MCF 10A (cell line): ENCODE data around the gene THAP4. TPM values are rescaled to one million over a fixed set of nuclear protein-coding genes. Genes with fewer than 3 reads are reported as not detected.

Experiments used
- BruUV-seq: library from RNA; stranded (reverse); fragments of 400-500 nt; replicated peaks from 2 replicates; lab custom pipeline; 2021; lab: Mats Ljungman, UMichigan
- CTCF ChIA-PET: fragments of 300-600 bp; sonication (Branson Sonifier 250); formaldehyde crosslinking; extraction: SDS; loops from one replicate; lab custom pipeline; 2021; ENCODE audit warnings: antibody characterized with exemption, inconsistent platforms; lab: Yijun Ruan, JAX
- POLR2A ChIA-PET: fragments of 300-600, 350-650 bp; sonication (Branson Sonifier 250); formaldehyde crosslinking; extraction: SDS; loops from one replicate; lab custom pipeline; 2020; ENCODE audit warnings: antibody characterized with exemption, inconsistent platforms; lab: Yijun Ruan, JAX
- DNase-seq: peaks from one replicate; pipeline ENCODE4 v3.0.0-alpha.2; 2018; ENCODE audit not compliant: unreplicated experiment
- H3K27ac Mint-ChIP-seq: one replicate; pipeline ENCODE4 v1.8.0; 2022; ENCODE audit warnings: mild to moderate bottlenecking, low read depth, mixed read lengths; ENCODE audit not compliant: unreplicated experiment
- H3K27me3 Mint-ChIP-seq: one replicate; pipeline ENCODE4 v1.8.0; 2022; ENCODE audit warnings: mixed read lengths; ENCODE audit not compliant: insufficient read depth, unreplicated experiment
- H3K36me3 Mint-ChIP-seq: one replicate; pipeline ENCODE4 v1.8.0; 2022; ENCODE audit warnings: mild to moderate bottlenecking, moderate library complexity, mixed read lengths; ENCODE audit not compliant: insufficient read depth, unreplicated experiment
- H3K4me1 Mint-ChIP-seq: one replicate; pipeline ENCODE4 v1.8.0; 2022; ENCODE audit warnings: mixed read lengths; ENCODE audit not compliant: insufficient read depth, unreplicated experiment
- H3K4me3 Mint-ChIP-seq: one replicate; pipeline ENCODE4 v1.8.0; 2022; ENCODE audit warnings: mild to moderate bottlenecking, moderate library complexity, mixed read lengths; ENCODE audit not compliant: unreplicated experiment
- H3K9me3 Mint-ChIP-seq: one replicate; pipeline ENCODE4 v1.8.0; 2022; ENCODE audit warnings: mixed read lengths; ENCODE audit not compliant: unreplicated experiment
- intact Hi-C: fragments of 100-400 bp; cut with micrococcal nuclease; formaldehyde crosslinking; loops from 2 replicates; pipeline ENCODE4 v1.14.1; 2022
- total RNA-seq: library from RNA; stranded (reverse); gene quantifications from 2 replicates; pipeline ENCODE4 v1.2.3, GENCODE V29; 2022
- TF ChIP-seq, protein P1 (sequence below): fragments of 200-600 bp; IDR thresholded peaks from one replicate; pipeline ENCODE4 v1.8.0; 2022; ENCODE audit warnings: antibody characterized with exemption, mild to moderate bottlenecking; ENCODE audit not compliant: unreplicated experiment

Gene THAP4
- total RNA-seq, 1 experiment from 2014 or later = 91.8 TPM

DNA sequence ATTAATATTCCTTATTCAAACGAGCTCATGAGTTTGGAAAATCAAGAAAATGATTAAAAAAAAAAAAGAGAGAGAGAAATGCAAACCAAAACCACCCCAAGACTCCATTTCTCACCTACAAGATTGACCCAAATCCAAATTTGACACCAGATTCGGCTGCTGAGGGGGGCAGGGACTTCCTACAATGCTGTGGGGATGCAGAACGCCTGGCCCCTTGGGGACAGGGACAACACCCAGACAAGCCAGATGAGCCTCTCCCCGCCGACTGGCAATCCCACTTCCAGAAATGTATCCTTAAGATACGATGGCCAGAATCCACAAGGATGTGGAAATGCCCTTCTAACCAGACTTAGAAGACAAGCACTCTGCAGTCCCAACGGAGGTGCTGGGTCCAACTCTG is 57.7 kb downstream of the THAP4 start:
- intact Hi-C loops = no loop called here
- H3K4me3 Mint-ChIP-seq = no peak overlapping the region
- TF ChIP-seq, protein P1, sequence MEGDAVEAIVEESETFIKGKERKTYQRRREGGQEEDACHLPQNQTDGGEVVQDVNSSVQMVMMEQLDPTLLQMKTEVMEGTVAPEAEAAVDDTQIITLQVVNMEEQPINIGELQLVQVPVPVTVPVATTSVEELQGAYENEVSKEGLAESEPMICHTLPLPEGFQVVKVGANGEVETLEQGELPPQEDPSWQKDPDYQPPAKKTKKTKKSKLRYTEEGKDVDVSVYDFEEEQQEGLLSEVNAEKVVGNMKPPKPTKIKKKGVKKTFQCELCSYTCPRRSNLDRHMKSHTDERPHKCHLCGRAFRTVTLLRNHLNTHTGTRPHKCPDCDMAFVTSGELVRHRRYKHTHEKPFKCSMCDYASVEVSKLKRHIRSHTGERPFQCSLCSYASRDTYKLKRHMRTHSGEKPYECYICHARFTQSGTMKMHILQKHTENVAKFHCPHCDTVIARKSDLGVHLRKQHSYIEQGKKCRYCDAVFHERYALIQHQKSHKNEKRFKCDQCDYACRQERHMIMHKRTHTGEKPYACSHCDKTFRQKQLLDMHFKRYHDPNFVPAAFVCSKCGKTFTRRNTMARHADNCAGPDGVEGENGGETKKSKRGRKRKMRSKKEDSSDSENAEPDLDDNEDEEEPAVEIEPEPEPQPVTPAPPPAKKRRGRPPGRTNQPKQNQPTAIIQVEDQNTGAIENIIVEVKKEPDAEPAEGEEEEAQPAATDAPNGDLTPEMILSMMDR = no peak
- ChIA-PET POLR2A (interaction anchor here (1.0 kb wide), 1 partner anchor 20 kb away, joined by 3 read pairs; no protein-coding TSS in a partner anchor), CTCF (no interaction called here)
- H3K27me3 Mint-ChIP-seq = no peaks in the 10 kb centered on the region
- H3K9me3 Mint-ChIP-seq = no peaks in the 10 kb centered on the region
- H3K27ac Mint-ChIP-seq = no peak overlapping the region
- peaks cover 41% of the 10 kb centered on the region for H3K36me3 Mint-ChIP-seq
- BruUV-seq = no TSS peak
- no peak for DNase-seq
- H3K4me1 Mint-ChIP-seq = no peaks in the 10 kb centered on the region

DNA sequence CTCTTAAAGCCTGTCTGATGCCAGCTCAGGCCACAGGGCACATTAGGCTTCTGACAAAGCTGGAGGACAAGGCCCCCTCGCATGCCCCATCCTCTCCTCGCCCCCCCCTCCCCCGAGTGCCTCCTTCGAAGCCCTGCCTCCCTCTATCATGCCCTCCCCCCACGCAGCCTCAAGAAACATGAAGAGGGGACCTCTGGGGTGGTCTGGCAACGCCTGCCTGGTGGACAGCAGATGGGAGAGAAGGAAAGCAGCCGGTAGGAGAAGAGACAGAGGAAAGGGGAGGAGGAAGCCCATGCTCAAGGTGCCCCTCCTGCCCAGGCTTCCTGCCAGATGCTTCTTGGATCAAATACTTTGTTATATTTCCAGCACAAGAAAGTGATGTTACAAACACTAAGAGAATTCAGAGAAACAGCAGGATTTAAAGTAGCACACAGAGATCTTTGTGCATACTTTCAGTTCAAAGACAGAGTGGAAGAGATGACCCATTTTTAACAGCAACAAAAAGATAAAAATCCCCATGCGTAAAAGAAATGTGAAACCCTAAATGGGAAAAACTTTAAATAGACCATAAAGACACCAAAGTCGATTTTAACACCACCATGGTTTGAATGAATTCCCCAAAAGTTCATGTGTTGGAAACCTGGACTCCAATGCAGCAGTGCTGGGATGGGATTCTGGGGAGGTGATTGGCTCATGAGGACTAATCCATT is 59.4 kb downstream of the THAP4 start:
- TF ChIP-seq, protein P1 = no peak
- H3K9me3 Mint-ChIP-seq = no peaks in the 10 kb centered on the region
- no peaks in the 10 kb centered on the region for H3K4me1 Mint-ChIP-seq
- DNase-seq = no peak
- no TSS peak for BruUV-seq
- ChIA-PET CTCF (no interaction called here), POLR2A (no interaction called here)
- H3K36me3 Mint-ChIP-seq = peaks cover 32% of the 10 kb centered on the region
- intact Hi-C loops = no loop called here
- no peak overlapping the region for H3K4me3 Mint-ChIP-seq
- no peaks in the 10 kb centered on the region for H3K27me3 Mint-ChIP-seq
- no peak overlapping the region for H3K27ac Mint-ChIP-seq

DNA sequence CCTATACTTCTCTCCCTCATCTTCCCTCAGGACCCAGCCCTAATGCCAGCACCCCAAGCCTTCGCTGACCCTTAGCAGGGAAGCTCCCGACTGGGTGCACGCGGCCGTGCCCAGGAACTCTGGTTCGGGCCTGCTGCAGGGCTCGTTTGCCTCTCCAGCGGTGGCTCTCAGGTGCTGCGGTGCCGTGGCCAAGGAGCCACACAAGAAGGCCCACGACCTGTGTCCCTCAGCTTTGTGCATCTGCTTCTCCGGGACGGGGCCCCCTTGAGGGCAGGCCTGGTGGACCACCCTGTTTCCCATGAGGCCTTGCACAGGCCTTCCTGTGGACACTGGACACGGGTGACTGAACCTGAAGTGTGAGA is 60.7 kb downstream of the THAP4 start:
- TF ChIP-seq, protein P1 = no peak
- POLR2A ChIA-PET = interaction anchor here (0.6 kb wide), 1 partner anchor 1462 kb away, joined by 5 read pairs; no protein-coding TSS in a partner anchor
- BruUV-seq = no TSS peak
- CTCF ChIA-PET = interaction anchor here (0.6 kb wide), 1 partner anchor 14 kb away, joined by 3 read pairs; no protein-coding TSS in a partner anchor
- DNase-seq = no peak
- Mint-ChIP-seq H3K27ac (no peak overlapping the region), H3K4me1 (no peaks in the 10 kb centered on the region), H3K36me3 (peaks cover 22% of the 10 kb centered on the region), H3K27me3 (no peaks in the 10 kb centered on the region), H3K4me3 (no peak overlapping the region), H3K9me3 (no peaks in the 10 kb centered on the region)
- intact Hi-C loops = no loop called here

DNA sequence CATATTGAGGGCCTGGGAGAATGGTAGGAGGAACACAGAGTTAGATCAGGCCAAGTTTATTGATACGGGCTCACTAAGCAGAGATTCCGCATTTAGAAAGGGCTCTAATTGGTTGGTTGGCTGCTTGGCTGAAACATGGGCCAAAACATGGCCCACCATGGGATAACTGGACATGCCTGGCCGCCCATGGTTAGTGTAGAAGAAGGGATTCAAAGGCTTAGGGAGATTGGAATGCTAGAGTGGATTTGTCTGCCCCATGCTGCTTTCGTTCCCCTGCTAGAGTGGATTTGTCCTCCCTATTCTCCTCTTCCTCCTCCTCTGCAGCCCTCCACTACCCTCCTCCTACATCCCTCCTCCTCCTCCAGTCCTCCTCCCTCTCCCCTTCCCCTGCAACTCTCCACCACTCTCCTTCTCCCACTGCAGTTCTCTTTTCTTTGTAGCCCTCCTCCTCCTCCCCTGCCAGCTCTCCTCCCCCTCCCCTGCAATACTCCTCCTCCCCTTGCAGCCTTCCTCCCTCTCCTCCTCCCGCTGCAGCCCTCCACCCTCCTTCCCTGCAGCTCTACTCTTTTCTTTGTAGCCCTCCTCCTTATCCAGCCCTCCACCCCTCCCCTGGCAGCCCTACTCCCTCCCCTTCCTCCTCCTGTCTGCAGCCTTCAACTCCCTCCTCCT is 61.2 kb downstream of the THAP4 start:
- H3K27ac Mint-ChIP-seq = no peak overlapping the region
- TF ChIP-seq, protein P1 = no peak
- no TSS peak for BruUV-seq
- intact Hi-C loops = no loop called here
- H3K36me3 Mint-ChIP-seq = peaks cover 22% of the 10 kb centered on the region
- no peaks in the 10 kb centered on the region for H3K4me1 Mint-ChIP-seq
- no peaks in the 10 kb centered on the region for H3K27me3 Mint-ChIP-seq
- H3K4me3 Mint-ChIP-seq = no peak overlapping the region
- CTCF ChIA-PET = interaction anchor here (0.6 kb wide), 1 partner anchor 14 kb away, joined by 3 read pairs; no protein-coding TSS in a partner anchor
- DNase-seq = no peak
- H3K9me3 Mint-ChIP-seq = no peaks in the 10 kb centered on the region
- POLR2A ChIA-PET = interaction anchor here (0.6 kb wide), 1 partner anchor 1461 kb away, joined by 5 read pairs; no protein-coding TSS in a partner anchor
